Hepatocyte (in vitro differentiated cells): ENCODE results near the gene KRT78.

Source experiments
- CTCF ChIP-seq: fragments of 200-600 bp; sonication (generic); IDR thresholded peaks from 2 replicates; pipeline ENCODE4 v1.5.1; 2016; ENCODE audit warnings: antibody characterized with exemption, mild to moderate bottlenecking; ENCODE audit not compliant: poor library complexity
- EZH2 ChIP-seq: fragments of 200-600 bp; sonication (generic); IDR thresholded peaks from 2 replicates; pipeline ENCODE4 v1.6.1; 2016; ENCODE audit warnings: antibody characterized with exemption, mild to moderate bottlenecking, borderline replicate concordance

DNA sequence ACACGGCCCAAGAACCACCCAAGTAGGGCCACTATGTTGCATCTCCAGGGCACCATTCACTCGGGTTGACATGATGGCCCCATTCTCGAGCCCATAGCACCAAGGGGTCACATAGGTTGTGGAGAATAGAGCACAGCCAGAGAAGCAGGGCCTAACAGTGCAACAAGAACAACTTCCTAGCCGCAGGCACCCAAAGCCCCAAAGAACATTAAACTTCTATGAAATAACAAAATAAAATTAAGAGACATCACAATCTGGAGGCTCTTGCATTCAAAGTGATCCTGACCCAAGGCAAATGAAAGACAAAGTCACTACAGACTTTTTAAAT is 36.8 kb downstream of the KRT78 start:
- TF ChIP-seq CTCF (no peak), EZH2 (no peak)
